RCC 7860 (cell line): ENCODE data around the gene SYNE1.
A peak's percentile ranks its signal among the peaks of the same experiment; 100 is the strongest.
"Not testable (repeated sequence)": the region's sequence is repeated elsewhere in the genome, so short reads cannot be mapped to it uniquely, and the experiment has no call there.

Experiments used
- DNase-seq: peaks from one replicate; pipeline ENCODE4 v3.0.0-alpha.2; 2015; ENCODE audit warnings: low spot score
- FAIRE-seq: peaks from 2 replicates; lab custom pipeline; 2012; peaks lifted over from hg19 to GRCh38; lab: Jason Lieb, UNC

Gene SYNE1

GRCh38 chr6:152499931-152500330, 137.2 kb downstream of the SYNE1 start:
- DNase-seq (no peak), FAIRE-seq (no peak)

- DNase-seq: no peak
- no peak for FAIRE-seq
Measured at GRCh38 chr6:152496731-152497130, 140.4 kb downstream of the SYNE1 start.

GRCh38 chr6:152495456-152495855, 141.7 kb downstream of the SYNE1 start:
- DNase-seq, FAIRE-seq: not testable (repeated sequence)

- not testable (repeated sequence) for FAIRE-seq
- DNase-seq: peak; percentile 31
Measured at GRCh38 chr6:152492281-152492680, 144.9 kb downstream of the SYNE1 start.

- DNase-seq: peak; percentile 17
- FAIRE-seq: not testable (repeated sequence)
Measured at GRCh38 chr6:152491501-152491900, 145.7 kb downstream of the SYNE1 start.

- peak; percentile 70 for DNase-seq
- FAIRE-seq: peak; percentile 84
Measured at GRCh38 chr6:152490971-152491378, 146.2 kb downstream of the SYNE1 start.

GRCh38 chr6:152484806-152485205, 152.4 kb downstream of the SYNE1 start:
- FAIRE-seq (no peak), DNase-seq (no peak)

- no peak for FAIRE-seq
- no peak for DNase-seq
Measured at GRCh38 chr6:152482289-152482688, 154.9 kb downstream of the SYNE1 start.

GRCh38 chr6:152478377-152479010, 158.7 kb downstream of the SYNE1 start:
- DNase-seq (no peak), FAIRE-seq (no peak)

GRCh38 chr6:152474354-152474753, 162.8 kb downstream of the SYNE1 start:
- FAIRE-seq (no peak), DNase-seq (peak; percentile 37)

GRCh38 chr6:152472325-152472724, 164.8 kb downstream of the SYNE1 start:
- DNase-seq (no peak), FAIRE-seq (no peak)

GRCh38 chr6:152471456-152472265, 165.5 kb downstream of the SYNE1 start:
- peak; percentile 85 for FAIRE-seq

GRCh38 chr6:152463164-152463563, 174.0 kb downstream of the SYNE1 start:
- DNase-seq (no peak), FAIRE-seq (no peak)

More at GRCh38 chr6:152471456-152472265, 165.5 kb downstream of the SYNE1 start:
- peak; percentile 73 for DNase-seq

GRCh38 chr6:152462716-152463115, 174.4 kb downstream of the SYNE1 start:
- FAIRE-seq (peak; percentile 73), DNase-seq (peak; percentile 34)

GRCh38 chr6:152461556-152461955, 175.6 kb downstream of the SYNE1 start:
- FAIRE-seq: peak; percentile 8
- no peak for DNase-seq

- peak; percentile 12 for DNase-seq
Measured at GRCh38 chr6:152458648-152459644, 178.2 kb downstream of the SYNE1 start.

GRCh38 chr6:152457949-152458624, 179.1 kb downstream of the SYNE1 start:
- no peak for DNase-seq
- peak; percentile 10 for FAIRE-seq

More at GRCh38 chr6:152458648-152459644, 178.2 kb downstream of the SYNE1 start:
- FAIRE-seq: no peak

- DNase-seq (no peak), FAIRE-seq (no peak)
Measured at GRCh38 chr6:152454003-152454402, 183.2 kb downstream of the SYNE1 start.

GRCh38 chr6:152453421-152453820, 183.7 kb downstream of the SYNE1 start:
- no peak for DNase-seq
- FAIRE-seq: no peak

GRCh38 chr6:152452639-152453038, 184.5 kb downstream of the SYNE1 start:
- FAIRE-seq (no peak), DNase-seq (no peak)
